Measurements from ENCODE around the gene APOL3.
"Not testable (repeated sequence)": the region's sequence is repeated elsewhere in the genome, so short reads cannot be mapped to it uniquely, and the experiment has no call there.

The APOL3 gene

GRCh38 chr22:36162127-36163034 lies 1.8 kb upstream of the APOL3 start:
- no peak for FAIRE-seq
- no peak for DNase-seq (ENCODE audit: insufficient read length, low spot score)

DNA sequence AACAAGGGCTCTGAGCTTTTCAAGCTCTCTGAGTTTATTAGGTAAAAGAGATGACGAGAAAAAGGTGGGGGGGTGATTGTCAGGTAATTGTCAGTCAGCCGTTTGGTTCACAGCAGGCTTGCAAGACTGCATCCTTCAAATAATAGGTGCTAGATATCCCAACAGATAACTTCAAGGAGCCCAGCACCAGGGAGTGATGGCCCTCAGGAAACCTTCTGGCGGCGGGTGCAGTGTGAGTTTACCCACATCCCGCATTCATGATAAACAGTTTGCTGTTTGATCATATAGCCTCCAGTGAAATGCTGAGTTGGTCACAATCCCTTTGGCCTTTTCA lies 1.2 kb upstream of the APOL3 start:
- FAIRE-seq; DNase-seq (ENCODE audit: insufficient read length, low spot score): not testable (repeated sequence)

- peak; percentile 45 for DNase-seq (ENCODE audit: insufficient read length, low spot score)
- no peak for FAIRE-seq
These were observed 3.8 kb downstream of the APOL3 start for GRCh38 chr22:36156515-36157419.

GRCh38 chr22:36156119-36156514 lies 4.4 kb downstream of the APOL3 start:
- no peak for FAIRE-seq
- no peak for DNase-seq (ENCODE audit: insufficient read length, low spot score)

DNA sequence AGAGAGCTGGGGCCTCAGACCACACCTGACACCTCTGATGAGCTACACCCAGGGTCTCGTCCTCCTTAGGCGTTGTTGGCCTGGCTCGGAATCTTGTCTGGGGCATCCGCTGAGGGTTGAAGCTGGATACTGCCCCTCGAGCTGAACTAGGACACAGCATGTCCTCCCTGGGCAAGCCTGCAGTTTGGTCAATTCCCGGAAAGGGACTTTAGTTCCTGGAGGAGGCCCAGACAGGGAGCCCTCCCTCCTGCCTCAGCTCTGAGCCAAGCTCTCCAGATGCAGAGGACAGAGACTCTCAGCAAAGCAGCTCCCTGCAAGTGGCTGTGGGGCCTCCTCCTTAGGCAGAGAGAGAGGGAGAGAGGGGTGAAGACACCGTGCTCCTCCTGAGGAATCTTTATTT lies 4.9 kb downstream of the APOL3 start:
- FAIRE-seq (no peak), DNase-seq (ENCODE audit: insufficient read length, low spot score) (no peak)

- DNase-seq (ENCODE audit: insufficient read length, low spot score) (no peak), FAIRE-seq (no peak)
These were observed 6.1 kb downstream of the APOL3 start for GRCh38 chr22:36154423-36154945.

DNA sequence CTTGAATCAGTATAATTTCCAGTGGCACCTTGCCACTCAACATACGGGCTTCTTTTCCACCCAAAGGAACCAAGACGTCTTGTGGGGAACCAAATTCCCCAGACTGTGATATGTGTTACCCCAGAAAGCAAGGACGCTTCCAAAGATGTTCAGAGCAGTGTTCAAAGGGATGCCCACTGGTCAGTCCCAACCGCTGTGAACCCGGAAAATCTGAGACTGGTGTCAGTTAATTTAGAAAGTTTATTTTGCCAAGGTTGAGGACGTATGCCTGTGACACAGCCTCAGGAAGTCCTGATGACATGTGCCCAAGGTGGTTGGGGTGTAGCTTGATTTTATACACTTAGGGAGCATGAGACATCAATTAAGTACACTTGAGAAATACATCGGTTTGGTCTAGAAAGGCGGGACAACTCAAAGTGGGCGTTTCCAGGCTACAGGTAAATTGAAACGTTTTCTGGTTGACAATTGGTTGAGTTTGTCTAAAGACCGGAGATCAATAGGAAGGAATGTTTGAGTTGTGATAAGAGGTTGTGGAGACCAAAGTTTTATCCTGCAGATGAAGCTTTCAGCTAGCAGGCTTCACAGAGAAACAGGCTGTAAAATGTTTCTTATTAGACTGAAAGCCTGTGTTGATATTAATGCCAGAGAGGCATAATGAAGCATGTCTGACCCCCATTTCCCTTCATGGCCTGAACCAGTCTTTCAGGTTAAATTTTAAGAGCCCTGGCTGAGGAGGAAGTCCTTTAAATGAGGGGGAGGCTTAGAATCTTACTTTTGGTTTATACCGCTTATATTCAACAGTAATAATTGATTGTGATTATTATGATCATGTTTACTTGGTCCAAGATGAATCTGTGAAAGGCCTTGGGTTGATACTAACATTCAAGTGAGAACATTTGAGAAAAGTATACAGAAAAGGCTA lies 6.8 kb downstream of the APOL3 start:
- no peak for FAIRE-seq
- no peak for DNase-seq (ENCODE audit: insufficient read length, low spot score)

GRCh38 chr22:36152821-36153220 lies 7.7 kb downstream of the APOL3 start:
- not testable (repeated sequence) for DNase-seq (ENCODE audit: insufficient read length, low spot score)

DNA sequence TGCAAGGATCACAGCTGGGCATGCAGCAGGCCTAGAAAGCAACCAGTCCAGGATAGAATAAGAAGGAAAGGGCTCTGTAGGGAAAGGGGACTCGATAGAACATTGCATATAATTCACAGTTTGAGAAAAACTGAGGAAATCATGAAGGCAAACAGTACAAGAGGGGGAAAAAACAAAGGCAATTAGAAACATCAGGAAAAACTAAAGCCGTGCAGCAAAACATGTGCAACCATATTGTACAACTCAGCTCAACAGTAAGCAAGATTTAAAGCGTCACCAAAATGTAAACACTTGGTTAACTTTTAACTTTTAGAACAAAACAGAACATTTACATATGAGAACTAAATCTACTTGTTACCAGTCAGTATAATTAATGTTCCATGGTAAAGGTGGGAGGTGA lies 8.5 kb downstream of the APOL3 start:
- FAIRE-seq (no peak), DNase-seq (ENCODE audit: insufficient read length, low spot score) (no peak)

More at GRCh38 chr22:36152821-36153220, 7.7 kb downstream of the APOL3 start:
- FAIRE-seq = not testable (repeated sequence)

- DNase-seq (ENCODE audit: insufficient read length, low spot score) (no peak), FAIRE-seq (no peak)
These were observed 9.5 kb downstream of the APOL3 start for GRCh38 chr22:36151006-36151595.

- FAIRE-seq (no peak), DNase-seq (ENCODE audit: insufficient read length, low spot score) (no peak)
These were observed 11.1 kb downstream of the APOL3 start for GRCh38 chr22:36149441-36149840.

- FAIRE-seq = no peak
These were observed 12.1 kb downstream of the APOL3 start for GRCh38 chr22:36148411-36148810.

GRCh38 chr22:36147196-36147791 lies 13.3 kb downstream of the APOL3 start:
- no peak for DNase-seq (ENCODE audit: insufficient read length, low spot score)

More at GRCh38 chr22:36148411-36148810, 12.1 kb downstream of the APOL3 start:
- no peak for DNase-seq (ENCODE audit: insufficient read length, low spot score)

DNA sequence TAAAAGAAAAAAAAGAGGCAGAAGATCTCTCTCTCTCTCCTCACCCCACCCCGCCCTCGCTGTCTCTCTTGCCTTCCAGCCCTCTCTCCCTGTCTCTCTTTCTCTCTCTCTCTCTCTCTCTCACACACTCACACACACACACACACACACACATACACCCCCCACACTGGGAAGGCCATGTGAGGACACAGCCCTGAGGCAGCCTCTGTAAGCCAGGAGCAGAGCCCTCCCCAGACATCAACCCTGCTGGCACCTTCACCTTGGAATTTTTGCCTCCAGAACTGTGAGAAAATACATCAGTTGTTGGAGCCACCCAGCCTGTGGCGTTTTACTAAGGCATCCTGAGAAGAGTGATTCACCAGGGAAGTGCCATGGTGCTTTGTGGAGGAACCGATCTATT lies 14.7 kb downstream of the APOL3 start:
- no peak for DNase-seq (ENCODE audit: insufficient read length, low spot score)
- no peak for FAIRE-seq

More at GRCh38 chr22:36147196-36147791, 13.3 kb downstream of the APOL3 start:
- FAIRE-seq = no peak

GRCh38 chr22:36144886-36145541 lies 15.5 kb downstream of the APOL3 start:
- peak; percentile 88 for FAIRE-seq

GRCh38 chr22:36143956-36144355 lies 16.6 kb downstream of the APOL3 start:
- DNase-seq (ENCODE audit: insufficient read length, low spot score) (no peak), FAIRE-seq (no peak)

More at GRCh38 chr22:36144886-36145541, 15.5 kb downstream of the APOL3 start:
- DNase-seq (ENCODE audit: insufficient read length, low spot score) = peak; percentile 41

- DNase-seq (ENCODE audit: insufficient read length, low spot score) = no peak
- no peak for FAIRE-seq
These were observed 17.3 kb downstream of the APOL3 start for GRCh38 chr22:36143066-36143815.

- no peak for DNase-seq (ENCODE audit: insufficient read length, low spot score)
- FAIRE-seq = no peak
These were observed 19.1 kb downstream of the APOL3 start for GRCh38 chr22:36141481-36141880.
